Type B pancreatic cell (in vitro differentiated cells): Measurements from ENCODE around the gene GPSM1. TPM values are rescaled to one million over a fixed set of nuclear protein-coding genes. Genes with fewer than 3 reads are reported as not detected.

Source experiments
- DNase-seq: peaks from one replicate; pipeline ENCODE4 v3.0.0; 2021; ENCODE audit warnings: mixed read lengths; ENCODE audit not compliant: unreplicated experiment; ENCODE audit errors: extremely low spot score
- H3K27ac Mint-ChIP-seq: 2 replicates; pipeline ENCODE4 v1.8.0; 2021; ENCODE audit warnings: mild to moderate bottlenecking, mixed read lengths
- H3K27me3 Mint-ChIP-seq: 2 replicates; pipeline ENCODE4 v1.8.0; 2021; ENCODE audit warnings: mixed read lengths
- H3K36me3 Mint-ChIP-seq: 2 replicates; pipeline ENCODE4 v1.8.0; 2021; ENCODE audit warnings: mixed read lengths
- H3K4me1 Mint-ChIP-seq: one replicate; pipeline ENCODE4 v1.8.0; 2021; ENCODE audit warnings: mixed read lengths; ENCODE audit not compliant: unreplicated experiment
- H3K4me3 Mint-ChIP-seq: 2 replicates; pipeline ENCODE4 v1.8.0; 2021; ENCODE audit warnings: mild to moderate bottlenecking, mixed read lengths
- H3K9me3 Mint-ChIP-seq: 2 replicates; pipeline ENCODE4 v1.8.0; 2021; ENCODE audit warnings: mixed read lengths
- CTCF ChIP-seq: fragments of 200-600 bp; sonication (generic); conservative IDR thresholded peaks from 2 replicates; pipeline ENCODE4 v1.5.0; 2021; ENCODE audit warnings: antibody characterized with exemption, mild to moderate bottlenecking
- total RNA-seq: library from RNA; stranded (reverse); gene quantifications from 2 replicates; pipeline ENCODE4 v1.2.1, GENCODE V29; 2021; ENCODE audit warnings: low replicate concordance

The GPSM1 gene
- total RNA-seq, 1 donor from 2014 or later, result 56.2 TPM

- no peaks in the 10 kb centered on the region for H3K9me3 Mint-ChIP-seq
- peaks cover 10% of the 10 kb centered on the region for H3K27me3 Mint-ChIP-seq
- no peaks in the 10 kb centered on the region for H3K36me3 Mint-ChIP-seq
- H3K4me3 Mint-ChIP-seq, result no peak overlapping the region
- no peak for TF ChIP-seq CTCF
- no peak overlapping the region for H3K27ac Mint-ChIP-seq
- DNase-seq, result no peak
- H3K4me1 Mint-ChIP-seq, result no peaks in the 10 kb centered on the region
Measured at GRCh38 chr9:136280535-136281315, 46.6 kb upstream of the GPSM1 start.

GRCh38 chr9:136281421-136282271 is 45.7 kb upstream of the GPSM1 start:
- Mint-ChIP-seq H3K4me3 (no peak overlapping the region), H3K9me3 (no peaks in the 10 kb centered on the region), H3K27me3 (peaks cover 7% of the 10 kb centered on the region), H3K27ac (no peak overlapping the region), H3K4me1 (no peaks in the 10 kb centered on the region), H3K36me3 (no peaks in the 10 kb centered on the region)
- DNase-seq, result no peak
- TF ChIP-seq CTCF, result no peak

DNA sequence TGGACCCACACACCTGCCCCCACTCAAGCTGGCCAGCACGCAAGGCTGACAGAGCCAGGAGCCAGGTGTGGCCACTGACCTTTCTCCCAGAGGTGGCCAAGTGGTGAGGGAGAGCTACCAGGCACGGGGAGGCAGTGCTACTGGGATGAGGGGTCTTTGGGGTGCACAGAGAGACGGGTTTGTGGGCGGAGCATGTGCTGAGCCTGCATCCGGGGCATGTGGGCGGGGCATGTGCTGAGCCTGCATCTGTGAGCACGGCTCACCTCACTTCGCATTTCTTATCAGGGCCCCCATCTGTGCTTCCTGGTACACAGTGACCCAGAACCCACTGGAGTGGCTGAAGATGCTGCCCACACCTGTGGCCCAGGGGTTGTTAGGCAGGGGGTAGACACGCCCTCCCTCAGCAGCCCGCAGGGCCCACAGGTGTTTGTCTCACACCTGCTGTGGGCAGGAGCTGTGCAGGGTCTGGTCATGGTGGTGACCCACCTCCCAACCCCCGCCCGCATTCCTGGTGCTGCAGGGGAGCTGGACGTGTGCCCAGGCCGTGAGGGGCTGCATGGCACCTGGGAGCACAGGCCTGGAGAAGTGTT is 45.0 kb upstream of the GPSM1 start:
- no peak for DNase-seq
- Mint-ChIP-seq H3K4me3 (no peak overlapping the region), H3K4me1 (peaks cover 4% of the 10 kb centered on the region), H3K9me3 (no peaks in the 10 kb centered on the region), H3K36me3 (no peaks in the 10 kb centered on the region), H3K27me3 (peaks cover 14% of the 10 kb centered on the region), H3K27ac (no peak overlapping the region)
- no peak for TF ChIP-seq CTCF

DNA sequence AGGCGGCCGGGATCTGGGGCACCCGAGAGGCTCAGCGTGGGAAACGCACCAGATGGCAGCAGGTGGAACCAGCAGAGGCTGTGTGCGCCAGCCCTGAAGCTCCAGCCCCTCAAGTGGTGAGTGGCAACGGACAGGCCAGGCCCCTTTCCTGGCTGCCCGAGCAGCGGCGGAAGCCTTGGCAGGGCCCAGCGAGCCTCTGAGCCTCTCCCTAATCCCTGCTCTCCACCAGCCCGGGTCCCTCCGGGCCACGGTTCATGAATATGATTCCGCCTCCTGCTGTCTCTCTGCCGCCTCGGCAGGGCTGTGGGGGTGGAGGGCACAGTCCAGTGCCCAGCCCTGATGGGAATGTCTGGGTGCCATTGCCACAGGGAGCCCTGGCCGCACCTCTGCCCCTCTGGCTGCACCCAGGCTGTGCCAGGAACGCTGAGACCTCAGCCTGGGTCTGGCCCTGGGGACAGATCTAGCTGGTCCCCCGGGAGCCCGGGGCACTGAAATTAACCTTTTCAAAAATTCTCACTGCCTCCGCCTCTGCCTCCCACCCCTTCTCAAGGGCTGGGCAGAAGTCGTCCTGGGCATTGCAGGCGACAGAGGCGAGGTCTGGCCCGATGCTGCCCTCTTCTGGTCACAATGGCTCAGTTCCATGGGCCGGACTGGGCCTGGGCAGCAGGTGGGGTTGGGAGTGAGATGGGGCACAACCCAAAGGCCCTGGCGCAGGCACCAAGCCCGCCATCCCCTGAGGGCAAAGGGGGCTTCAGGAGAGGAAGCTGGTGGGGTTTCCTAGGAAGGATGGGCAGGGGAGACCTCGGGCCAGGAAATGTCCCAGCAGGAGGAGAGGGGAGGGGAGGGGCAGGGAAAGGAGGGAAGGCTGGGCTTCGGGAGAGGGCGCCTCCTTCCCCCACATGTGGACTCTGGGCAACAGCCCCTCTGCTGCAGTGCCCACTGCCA is 43.8 kb upstream of the GPSM1 start:
- H3K36me3 Mint-ChIP-seq, result no peaks in the 10 kb centered on the region
- no peak overlapping the region for H3K4me3 Mint-ChIP-seq
- no peak overlapping the region for H3K27ac Mint-ChIP-seq
- peak; percentile 92 for TF ChIP-seq CTCF
- peaks cover 8% of the 10 kb centered on the region for H3K4me1 Mint-ChIP-seq
- no peaks in the 10 kb centered on the region for H3K9me3 Mint-ChIP-seq
- H3K27me3 Mint-ChIP-seq, result peaks cover 15% of the 10 kb centered on the region
- DNase-seq, result no peak

DNA sequence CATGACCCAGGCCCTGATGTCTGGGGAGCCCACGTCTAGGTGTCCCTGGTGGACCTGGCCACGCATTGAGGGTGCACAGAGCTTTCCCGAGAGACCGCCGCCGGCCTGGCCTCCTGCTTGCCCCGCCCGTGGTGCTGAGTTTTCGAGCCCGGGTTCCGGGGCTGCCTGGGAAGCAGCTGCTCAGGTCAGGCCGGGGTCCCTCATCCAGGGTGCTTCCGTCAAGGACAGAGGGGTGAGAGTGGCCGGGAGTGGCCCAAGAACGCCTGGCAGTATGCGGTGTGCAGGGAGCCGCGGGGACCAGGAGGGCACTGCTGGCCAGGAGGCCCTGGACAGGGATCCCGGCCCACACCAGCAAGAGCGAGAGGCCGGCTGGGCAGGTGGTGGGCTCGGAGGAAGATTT is 43.0 kb upstream of the GPSM1 start:
- Mint-ChIP-seq H3K27me3 (peaks cover 15% of the 10 kb centered on the region), H3K9me3 (no peaks in the 10 kb centered on the region), H3K4me1 (peaks cover 8% of the 10 kb centered on the region), H3K4me3 (no peak overlapping the region), H3K36me3 (no peaks in the 10 kb centered on the region), H3K27ac (no peak overlapping the region)
- no peak for TF ChIP-seq CTCF
- DNase-seq, result no peak
